ENCODE data around the gene RPL15. TPM values are rescaled to one million over a fixed set of nuclear protein-coding genes. Genes with fewer than 3 reads are reported as not detected.
"Not testable (repeated sequence)": the region's sequence is repeated elsewhere in the genome, so short reads cannot be mapped to it uniquely, and the experiment has no call there.

RPL15 gene
- total and polyA plus RNA-seq, 4 donors = 1,314 to 5,106 (median 2,422) TPM

DNA sequence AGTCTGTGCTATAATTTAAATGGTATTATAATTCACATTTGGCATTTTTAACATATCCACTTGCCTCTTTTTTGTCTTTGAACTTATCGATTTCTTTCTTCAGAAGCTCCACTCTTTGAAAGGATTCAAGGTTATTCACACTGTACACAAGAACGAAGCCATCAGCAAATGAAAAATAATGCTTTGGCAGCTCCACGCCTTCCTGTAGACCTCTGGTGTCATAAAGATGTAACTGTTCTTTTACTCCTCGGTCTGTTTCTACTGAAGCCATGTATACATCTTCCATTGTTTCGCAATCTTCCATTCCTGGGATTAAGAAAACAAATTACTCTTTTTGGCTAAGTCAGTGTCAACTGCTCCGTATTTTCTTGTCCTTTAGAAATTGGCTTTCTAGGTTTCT is 16.2 kb upstream of the RPL15 start:
- intact Hi-C loops (cut with DNase I) = no loop called here
- H3K9me3 ChIP-seq (ENCODE audit: control insufficient read depth, low read length) = peaks cover 1% of the 10 kb centered on the region
- H3K27me3 ChIP-seq (ENCODE audit: control insufficient read depth in 1 of 2, insufficient read depth in 2 of 2, low read length in 1 of 2) = no peaks in the 10 kb centered on the region
- no peak overlapping the region for H3K27ac ChIP-seq (ENCODE audit: low read depth in 1 of 2, low read length in 2 of 2)
- WGBS, 2 donors = 89% methylated on average over 6 of the region's 6 CpGs
- DNase-seq (no peak), ATAC-seq (ENCODE audit: low FRiP score) (no peak)
- H3K4me3 ChIP-seq (ENCODE audit: low read length in 2 of 2) = no peak overlapping the region
- H3K4me1 ChIP-seq (ENCODE audit: control insufficient read depth in 1 of 2, insufficient read depth in 2 of 2, low read length in 2 of 2) = no peaks in the 10 kb centered on the region
- H3K36me3 ChIP-seq (ENCODE audit: control insufficient read depth in 1 of 2, insufficient read depth in 2 of 2, low read length in 1 of 2) = peaks cover 0 to 2% of the 10 kb centered on the region in 2 donors

DNA sequence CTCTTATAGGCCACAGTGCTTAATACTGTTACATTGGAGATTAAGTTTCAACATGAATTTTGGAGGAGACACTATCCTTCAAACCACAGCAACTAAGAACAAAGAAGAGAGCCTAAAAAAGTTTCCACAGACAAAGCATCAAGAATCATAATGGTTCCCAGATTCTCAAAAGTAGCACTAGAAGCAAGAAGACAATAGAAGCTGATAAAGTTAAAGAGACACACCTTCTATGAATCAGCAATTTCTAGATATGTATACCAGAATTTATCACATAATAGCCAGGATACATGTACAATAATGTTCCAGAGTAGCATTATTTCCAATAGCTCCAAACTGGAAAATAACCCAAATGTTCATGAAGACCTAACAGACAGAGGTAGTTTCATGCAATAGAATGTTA is 12.4 kb upstream of the RPL15 start:
- intact Hi-C loops (cut with DNase I) = no loop called here
- H3K9me3 ChIP-seq (ENCODE audit: control insufficient read depth, low read length) = peaks cover 1% of the 10 kb centered on the region
- ATAC-seq (ENCODE audit: low FRiP score) (no peak), DNase-seq (no peak)
- H3K4me3 ChIP-seq (ENCODE audit: low read length in 2 of 2) = no peak overlapping the region
- H3K36me3 ChIP-seq (ENCODE audit: control insufficient read depth in 1 of 2, insufficient read depth in 2 of 2, low read length in 1 of 2) = no peaks in the 10 kb centered on the region
- no peak overlapping the region for H3K27ac ChIP-seq (ENCODE audit: low read depth in 1 of 2, low read length in 2 of 2)
- no peaks in the 10 kb centered on the region for H3K27me3 ChIP-seq (ENCODE audit: control insufficient read depth in 1 of 2, insufficient read depth in 2 of 2, low read length in 1 of 2)
- no peaks in the 10 kb centered on the region for H3K4me1 ChIP-seq (ENCODE audit: control insufficient read depth in 1 of 2, insufficient read depth in 2 of 2, low read length in 2 of 2)

DNA sequence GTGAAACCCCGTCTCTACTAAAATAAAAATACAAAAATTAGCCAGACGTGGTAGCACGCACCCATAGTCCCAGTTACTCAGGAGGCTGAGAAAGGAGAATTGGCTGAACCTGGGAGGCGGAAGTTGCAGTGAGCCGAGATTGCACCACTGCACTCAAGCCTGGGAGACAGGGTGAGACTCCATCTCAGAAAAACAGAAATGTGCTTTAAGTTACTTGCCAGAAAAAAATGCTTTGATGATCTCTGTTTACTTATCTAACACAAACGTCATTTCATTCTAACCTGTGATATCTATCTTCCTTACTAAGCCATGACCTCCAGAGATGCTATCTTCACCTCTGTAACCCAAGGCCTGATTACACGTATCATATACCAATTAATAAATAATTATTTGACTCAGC is 7.6 kb upstream of the RPL15 start:
- Histone ChIP-seq H3K27me3 (ENCODE audit: control insufficient read depth in 1 of 2, insufficient read depth in 2 of 2, low read length in 1 of 2) (no peaks in the 10 kb centered on the region), H3K9me3 (ENCODE audit: control insufficient read depth, low read length) (no peaks in the 10 kb centered on the region), H3K36me3 (ENCODE audit: control insufficient read depth in 1 of 2, insufficient read depth in 2 of 2, low read length in 1 of 2) (no peaks in the 10 kb centered on the region), H3K4me1 (ENCODE audit: control insufficient read depth in 1 of 2, insufficient read depth in 2 of 2, low read length in 2 of 2) (no peaks in the 10 kb centered on the region), H3K27ac (ENCODE audit: low read depth in 1 of 2, low read length in 2 of 2) (no peak overlapping the region), H3K4me3 (ENCODE audit: low read length in 2 of 2) (no peak overlapping the region)
- intact Hi-C loops (cut with DNase I) = no loop called here
- DNase-seq = no peak
- ATAC-seq (ENCODE audit: low FRiP score) = no peak
- WGBS, 2 donors = 90 to 93% methylated on average over 7 of the region's 7 CpGs

- no peaks in the 10 kb centered on the region for H3K9me3 ChIP-seq (ENCODE audit: control insufficient read depth, low read length)
- intact Hi-C loops (cut with DNase I) = no loop called here
- ATAC-seq (ENCODE audit: low FRiP score) (no peak), DNase-seq (no peak)
- H3K4me1 ChIP-seq (ENCODE audit: control insufficient read depth in 1 of 2, insufficient read depth in 2 of 2, low read length in 2 of 2) = peaks cover 0 to 8% of the 10 kb centered on the region in 2 donors
- H3K27me3 ChIP-seq (ENCODE audit: control insufficient read depth in 1 of 2, insufficient read depth in 2 of 2, low read length in 1 of 2) = no peaks in the 10 kb centered on the region
- no peak overlapping the region for H3K27ac ChIP-seq (ENCODE audit: low read depth in 1 of 2, low read length in 2 of 2)
- 92 to 100% methylated on average over 2 of the region's 2 CpGs for WGBS, 2 donors
- H3K36me3 ChIP-seq (ENCODE audit: control insufficient read depth in 1 of 2, insufficient read depth in 2 of 2, low read length in 1 of 2) = no peaks in the 10 kb centered on the region
- no peak overlapping the region for H3K4me3 ChIP-seq (ENCODE audit: low read length in 2 of 2)
Measured at GRCh38 chr3:23911397-23911796, 5.5 kb upstream of the RPL15 start.

- intact Hi-C loops (cut with DNase I); H3K4me3 ChIP-seq (ENCODE audit: low read length in 2 of 2); H3K36me3 ChIP-seq (ENCODE audit: control insufficient read depth in 1 of 2, insufficient read depth in 2 of 2, low read length in 1 of 2); H3K27me3 ChIP-seq (ENCODE audit: control insufficient read depth in 1 of 2, insufficient read depth in 2 of 2, low read length in 1 of 2); ATAC-seq (ENCODE audit: low FRiP score); H3K9me3 ChIP-seq (ENCODE audit: control insufficient read depth, low read length); H3K4me1 ChIP-seq (ENCODE audit: control insufficient read depth in 1 of 2, insufficient read depth in 2 of 2, low read length in 2 of 2); DNase-seq; H3K27ac ChIP-seq (ENCODE audit: low read depth in 1 of 2, low read length in 2 of 2): not testable (repeated sequence)
- WGBS, 2 donors = 82 to 97% methylated on average over 3 of the region's 3 CpGs
Measured at GRCh38 chr3:23912335-23912734, 4.6 kb upstream of the RPL15 start.

DNA sequence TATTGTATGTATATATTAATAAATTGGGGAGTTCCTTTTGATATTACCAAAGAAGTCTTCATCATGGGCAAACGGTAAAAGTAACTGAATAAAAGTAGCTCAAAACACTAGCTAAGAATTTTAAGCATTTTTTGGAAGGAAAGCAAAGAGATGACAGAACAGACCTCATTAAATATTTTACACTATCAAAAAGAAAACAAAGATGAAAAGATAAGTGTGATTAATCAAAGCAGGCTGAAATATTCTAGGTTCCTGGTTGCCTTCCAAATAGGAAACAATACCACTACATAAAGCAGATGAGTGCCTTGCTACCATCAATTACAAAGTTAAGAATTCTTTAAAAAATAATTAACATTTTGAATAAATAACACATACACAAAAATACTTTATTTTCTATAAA is 3.8 kb upstream of the RPL15 start:
- DNase-seq (no peak), ATAC-seq (ENCODE audit: low FRiP score) (no peak)
- H3K36me3 ChIP-seq (ENCODE audit: control insufficient read depth in 1 of 2, insufficient read depth in 2 of 2, low read length in 1 of 2) = no peaks in the 10 kb centered on the region
- H3K9me3 ChIP-seq (ENCODE audit: control insufficient read depth, low read length) = no peaks in the 10 kb centered on the region
- 33 to 59% methylated on average over 1 of the region's 1 CpG for WGBS, 2 donors
- H3K27me3 ChIP-seq (ENCODE audit: control insufficient read depth in 1 of 2, insufficient read depth in 2 of 2, low read length in 1 of 2) = no peaks in the 10 kb centered on the region
- no peak overlapping the region for H3K4me3 ChIP-seq (ENCODE audit: low read length in 2 of 2)
- no peak overlapping the region for H3K27ac ChIP-seq (ENCODE audit: low read depth in 1 of 2, low read length in 2 of 2)
- intact Hi-C loops (cut with DNase I) = no loop called here
- peaks cover 0 to 8% of the 10 kb centered on the region in 2 donors for H3K4me1 ChIP-seq (ENCODE audit: control insufficient read depth in 1 of 2, insufficient read depth in 2 of 2, low read length in 2 of 2)

GRCh38 chr3:23913873-23914743 is 2.8 kb upstream of the RPL15 start:
- Histone ChIP-seq H3K27ac (ENCODE audit: low read depth in 1 of 2, low read length in 2 of 2) (no peak overlapping the region), H3K4me3 (ENCODE audit: low read length in 2 of 2) (no peak overlapping the region), H3K9me3 (ENCODE audit: control insufficient read depth, low read length) (no peaks in the 10 kb centered on the region), H3K4me1 (ENCODE audit: control insufficient read depth in 1 of 2, insufficient read depth in 2 of 2, low read length in 2 of 2) (peaks cover 0 to 8% of the 10 kb centered on the region in 2 donors), H3K36me3 (ENCODE audit: control insufficient read depth in 1 of 2, insufficient read depth in 2 of 2, low read length in 1 of 2) (no peaks in the 10 kb centered on the region), H3K27me3 (ENCODE audit: control insufficient read depth in 1 of 2, insufficient read depth in 2 of 2, low read length in 1 of 2) (no peaks in the 10 kb centered on the region)
- intact Hi-C loops (cut with DNase I) = no loop called here
- WGBS, 2 donors = 59 to 62% methylated on average over 3 of the region's 3 CpGs
- DNase-seq (no peak), ATAC-seq (ENCODE audit: low FRiP score) (no peak)

GRCh38 chr3:23915537-23916108 is 1.3 kb upstream of the RPL15 start:
- ATAC-seq (ENCODE audit: low FRiP score) (no peak), DNase-seq (no peak)
- H3K4me1 ChIP-seq (ENCODE audit: control insufficient read depth in 1 of 2, insufficient read depth in 2 of 2, low read length in 2 of 2) = peaks cover 0 to 8% of the 10 kb centered on the region in 2 donors
- H3K4me3 ChIP-seq (ENCODE audit: low read length in 2 of 2) = peak overlapping the region in 1 of 2 donors; percentile 83
- intact Hi-C loops (cut with DNase I) = no loop called here
- H3K9me3 ChIP-seq (ENCODE audit: control insufficient read depth, low read length) = no peaks in the 10 kb centered on the region
- 43 to 49% methylated on average over 7 of the region's 7 CpGs for WGBS, 2 donors
- peaks cover 0 to 4% of the 10 kb centered on the region in 2 donors for H3K36me3 ChIP-seq (ENCODE audit: control insufficient read depth in 1 of 2, insufficient read depth in 2 of 2, low read length in 1 of 2)
- H3K27me3 ChIP-seq (ENCODE audit: control insufficient read depth in 1 of 2, insufficient read depth in 2 of 2, low read length in 1 of 2) = no peaks in the 10 kb centered on the region
- H3K27ac ChIP-seq (ENCODE audit: low read depth in 1 of 2, low read length in 2 of 2) = no peak overlapping the region

Measured in aorta (tissue), 5 donors.